ENCODE measurements around the gene ME3.

ME3 gene

GRCh38 chr11:86606270-86606835 lies 66.1 kb downstream of the ME3 start:
- no peak overlapping the region for H3K27ac ChIP-seq (ENCODE audit: insufficient read depth, low read depth, low read length, poor library complexity, severe bottlenecking)
- 88 to 99% methylated on average over 3 of the region's 3 CpGs for WGBS, 2 experiments
- no peaks in the 10 kb centered on the region for H3K27me3 ChIP-seq (ENCODE audit: control insufficient read depth, insufficient read depth, low read length, poor library complexity, severe bottlenecking)
- H3K36me3 ChIP-seq (ENCODE audit: control insufficient read depth, insufficient read depth, low read length), result no peaks in the 10 kb centered on the region
- H3K4me3 ChIP-seq (ENCODE audit: insufficient read depth, low read depth, low read length), result no peak overlapping the region
- peaks cover 9% of the 10 kb centered on the region for H3K4me1 ChIP-seq (ENCODE audit: control insufficient read depth, insufficient read depth, low read length)
- no peaks in the 10 kb centered on the region for H3K9me3 ChIP-seq (ENCODE audit: control insufficient read depth, low read length)

- Histone ChIP-seq H3K27me3 (ENCODE audit: control insufficient read depth, insufficient read depth, low read length, poor library complexity, severe bottlenecking) (no peaks in the 10 kb centered on the region), H3K36me3 (ENCODE audit: control insufficient read depth, insufficient read depth, low read length) (no peaks in the 10 kb centered on the region)
- 92 to 96% methylated on average over 5 of the region's 5 CpGs for WGBS, 2 experiments
These were observed 75.4 kb downstream of the ME3 start for GRCh38 chr11:86596861-86597586.

GRCh38 chr11:86595955-86596354 lies 76.5 kb downstream of the ME3 start:
- no peaks in the 10 kb centered on the region for H3K36me3 ChIP-seq (ENCODE audit: control insufficient read depth, insufficient read depth, low read length)
- H3K9me3 ChIP-seq (ENCODE audit: control insufficient read depth, low read length), result no peaks in the 10 kb centered on the region
- peaks cover 29% of the 10 kb centered on the region for H3K4me1 ChIP-seq (ENCODE audit: control insufficient read depth, insufficient read depth, low read length)
- H3K4me3 ChIP-seq (ENCODE audit: insufficient read depth, low read depth, low read length), result no peak overlapping the region
- H3K27me3 ChIP-seq (ENCODE audit: control insufficient read depth, insufficient read depth, low read length, poor library complexity, severe bottlenecking), result no peaks in the 10 kb centered on the region
- no peak overlapping the region for H3K27ac ChIP-seq (ENCODE audit: insufficient read depth, low read depth, low read length, poor library complexity, severe bottlenecking)
- 100% methylated on average over 2 of the region's 2 CpGs; no CpG with 5 or more reads in 1 of the 2 experiments for WGBS, 2 experiments

More at GRCh38 chr11:86596861-86597586, 75.4 kb downstream of the ME3 start:
- no peak overlapping the region for H3K4me3 ChIP-seq (ENCODE audit: insufficient read depth, low read depth, low read length)
- peaks cover 20% of the 10 kb centered on the region for H3K4me1 ChIP-seq (ENCODE audit: control insufficient read depth, insufficient read depth, low read length)
- H3K9me3 ChIP-seq (ENCODE audit: control insufficient read depth, low read length), result no peaks in the 10 kb centered on the region
- no peak overlapping the region for H3K27ac ChIP-seq (ENCODE audit: insufficient read depth, low read depth, low read length, poor library complexity, severe bottlenecking)

- no peak overlapping the region for H3K27ac ChIP-seq (ENCODE audit: insufficient read depth, low read depth, low read length, poor library complexity, severe bottlenecking)
- no peaks in the 10 kb centered on the region for H3K36me3 ChIP-seq (ENCODE audit: control insufficient read depth, insufficient read depth, low read length)
- H3K4me3 ChIP-seq (ENCODE audit: insufficient read depth, low read depth, low read length), result no peak overlapping the region
- H3K4me1 ChIP-seq (ENCODE audit: control insufficient read depth, insufficient read depth, low read length), result peaks cover 34% of the 10 kb centered on the region
- H3K9me3 ChIP-seq (ENCODE audit: control insufficient read depth, low read length), result no peaks in the 10 kb centered on the region
- no peaks in the 10 kb centered on the region for H3K27me3 ChIP-seq (ENCODE audit: control insufficient read depth, insufficient read depth, low read length, poor library complexity, severe bottlenecking)
- 93 to 97% methylated on average over 3 of the region's 3 CpGs for WGBS, 2 experiments
These were observed 77.0 kb downstream of the ME3 start for GRCh38 chr11:86595451-86595850.

GRCh38 chr11:86594746-86595145 lies 77.7 kb downstream of the ME3 start:
- Histone ChIP-seq H3K27ac (ENCODE audit: insufficient read depth, low read depth, low read length, poor library complexity, severe bottlenecking) (no peak overlapping the region), H3K27me3 (ENCODE audit: control insufficient read depth, insufficient read depth, low read length, poor library complexity, severe bottlenecking) (no peaks in the 10 kb centered on the region), H3K4me1 (ENCODE audit: control insufficient read depth, insufficient read depth, low read length) (peaks cover 41% of the 10 kb centered on the region)

GRCh38 chr11:86593833-86594232 lies 78.6 kb downstream of the ME3 start:
- Histone ChIP-seq H3K27ac (ENCODE audit: insufficient read depth, low read depth, low read length, poor library complexity, severe bottlenecking) (no peak overlapping the region), H3K27me3 (ENCODE audit: control insufficient read depth, insufficient read depth, low read length, poor library complexity, severe bottlenecking) (no peaks in the 10 kb centered on the region), H3K4me3 (ENCODE audit: insufficient read depth, low read depth, low read length) (no peak overlapping the region), H3K4me1 (ENCODE audit: control insufficient read depth, insufficient read depth, low read length) (peaks cover 50% of the 10 kb centered on the region), H3K36me3 (ENCODE audit: control insufficient read depth, insufficient read depth, low read length) (no peaks in the 10 kb centered on the region), H3K9me3 (ENCODE audit: control insufficient read depth, low read length) (no peaks in the 10 kb centered on the region)
- 96 to 97% methylated on average over 4 of the region's 4 CpGs for WGBS, 2 experiments

More at GRCh38 chr11:86594746-86595145, 77.7 kb downstream of the ME3 start:
- no peaks in the 10 kb centered on the region for H3K36me3 ChIP-seq (ENCODE audit: control insufficient read depth, insufficient read depth, low read length)
- no peaks in the 10 kb centered on the region for H3K9me3 ChIP-seq (ENCODE audit: control insufficient read depth, low read length)
- H3K4me3 ChIP-seq (ENCODE audit: insufficient read depth, low read depth, low read length), result no peak overlapping the region

- no peaks in the 10 kb centered on the region for H3K36me3 ChIP-seq (ENCODE audit: control insufficient read depth, insufficient read depth, low read length)
- peaks cover 52% of the 10 kb centered on the region for H3K4me1 ChIP-seq (ENCODE audit: control insufficient read depth, insufficient read depth, low read length)
- no peak overlapping the region for H3K27ac ChIP-seq (ENCODE audit: insufficient read depth, low read depth, low read length, poor library complexity, severe bottlenecking)
- WGBS, 2 experiments, result 88 to 94% methylated on average over 5 of the region's 5 CpGs
- no peaks in the 10 kb centered on the region for H3K27me3 ChIP-seq (ENCODE audit: control insufficient read depth, insufficient read depth, low read length, poor library complexity, severe bottlenecking)
- H3K4me3 ChIP-seq (ENCODE audit: insufficient read depth, low read depth, low read length), result no peak overlapping the region
- no peaks in the 10 kb centered on the region for H3K9me3 ChIP-seq (ENCODE audit: control insufficient read depth, low read length)
These were observed 79.6 kb downstream of the ME3 start for GRCh38 chr11:86592659-86593451.

GRCh38 chr11:86592047-86592591 lies 80.3 kb downstream of the ME3 start:
- Histone ChIP-seq H3K36me3 (ENCODE audit: control insufficient read depth, insufficient read depth, low read length) (no peaks in the 10 kb centered on the region), H3K27me3 (ENCODE audit: control insufficient read depth, insufficient read depth, low read length, poor library complexity, severe bottlenecking) (no peaks in the 10 kb centered on the region), H3K4me3 (ENCODE audit: insufficient read depth, low read depth, low read length) (no peak overlapping the region), H3K9me3 (ENCODE audit: control insufficient read depth, low read length) (no peaks in the 10 kb centered on the region), H3K4me1 (ENCODE audit: control insufficient read depth, insufficient read depth, low read length) (peaks cover 54% of the 10 kb centered on the region), H3K27ac (ENCODE audit: insufficient read depth, low read depth, low read length, poor library complexity, severe bottlenecking) (no peak overlapping the region)
- WGBS, 2 experiments, result 35 to 56% methylated on average over 1 of the region's 1 CpG

GRCh38 chr11:86591631-86592030 lies 80.8 kb downstream of the ME3 start:
- Histone ChIP-seq H3K9me3 (ENCODE audit: control insufficient read depth, low read length) (no peaks in the 10 kb centered on the region), H3K4me3 (ENCODE audit: insufficient read depth, low read depth, low read length) (no peak overlapping the region), H3K4me1 (ENCODE audit: control insufficient read depth, insufficient read depth, low read length) (peaks cover 55% of the 10 kb centered on the region), H3K27me3 (ENCODE audit: control insufficient read depth, insufficient read depth, low read length, poor library complexity, severe bottlenecking) (no peaks in the 10 kb centered on the region), H3K36me3 (ENCODE audit: control insufficient read depth, insufficient read depth, low read length) (no peaks in the 10 kb centered on the region), H3K27ac (ENCODE audit: insufficient read depth, low read depth, low read length, poor library complexity, severe bottlenecking) (no peak overlapping the region)
- WGBS, 2 experiments, result 78 to 79% methylated on average over 4 of the region's 4 CpGs

All from ectodermal cell (in vitro differentiated cells).